ENCODE measurements around the gene TEDC1.

TEDC1 gene

DNA sequence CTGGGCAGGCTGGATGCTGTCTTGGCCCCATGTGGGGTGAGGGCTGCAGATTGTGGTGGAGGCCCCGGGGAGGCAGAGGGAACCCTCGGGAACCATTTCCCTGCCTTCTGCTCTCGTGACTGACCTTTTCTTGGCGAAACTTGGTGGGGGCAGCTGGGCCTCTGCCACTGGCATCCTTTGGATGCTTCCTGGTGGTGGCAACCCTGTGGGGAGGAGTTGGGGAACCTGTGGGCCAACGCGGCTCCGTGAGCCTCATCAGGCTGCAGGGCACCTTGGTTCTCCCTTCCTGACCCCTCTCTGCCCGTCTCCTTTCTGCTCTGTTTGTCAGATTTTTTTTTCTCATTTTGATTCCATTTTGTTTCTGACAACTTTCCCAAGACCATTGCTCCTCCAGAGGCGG, 49.8 kb downstream of the TEDC1 start:
- H3K4me1 ChIP-seq (ENCODE audit: control insufficient read depth, insufficient read depth, low read length), result no peaks in the 10 kb centered on the region
- POLR2A ChIA-PET, result no interaction called here
- H3K9me3 ChIP-seq (ENCODE audit: control insufficient read depth, insufficient read depth, low read depth, low read length), result no peaks in the 10 kb centered on the region
- H3K27ac ChIP-seq (ENCODE audit: extremely low read depth, low read depth, low read length), result no peak overlapping the region
- no peak overlapping the region for H3K4me3 ChIP-seq (ENCODE audit: low read depth, low read length)
- CTCF ChIA-PET, result no interaction called here
- H3K36me3 ChIP-seq (ENCODE audit: control insufficient read depth in 2 of 2, insufficient read depth in 1 of 2, low read length in 2 of 2), result no peaks in the 10 kb centered on the region
- TF ChIP-seq ZNF239 (tag by site-specific recombination; IDR thresholded peaks at IDR 0.05) (no peak), ZNF658 (tag by site-specific recombination; IDR thresholded peaks at IDR 0.05) (no peak), ZNF701 (tag by site-specific recombination; IDR thresholded peaks at IDR 0.05) (no peak), ZBTB1 (tag by site-specific recombination; IDR thresholded peaks at IDR 0.05) (no peak), ZFP3 (tag by site-specific recombination; IDR thresholded peaks at IDR 0.05; ENCODE audit: low read depth) (no peak), HOXA7 (CRISPR knock-in tag; IDR thresholded peaks at IDR 0.05; ENCODE audit: borderline replicate concordance) (no peak)
- TF ChIP-seq, protein P1, sequence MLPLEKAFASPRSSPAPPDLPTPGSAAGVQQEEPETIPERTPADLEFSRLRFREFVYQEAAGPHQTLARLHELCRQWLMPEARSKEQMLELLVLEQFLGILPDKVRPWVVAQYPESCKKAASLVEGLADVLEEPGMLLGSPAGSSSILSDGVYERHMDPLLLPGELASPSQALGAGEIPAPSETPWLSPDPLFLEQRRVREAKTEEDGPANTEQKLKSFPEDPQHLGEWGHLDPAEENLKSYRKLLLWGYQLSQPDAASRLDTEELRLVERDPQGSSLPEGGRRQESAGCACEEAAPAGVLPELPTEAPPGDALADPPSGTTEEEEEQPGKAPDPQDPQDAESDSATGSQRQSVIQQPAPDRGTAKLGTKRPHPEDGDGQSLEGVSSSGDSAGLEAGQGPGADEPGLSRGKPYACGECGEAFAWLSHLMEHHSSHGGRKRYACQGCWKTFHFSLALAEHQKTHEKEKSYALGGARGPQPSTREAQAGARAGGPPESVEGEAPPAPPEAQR (tag by site-specific recombination; IDR thresholded peaks at IDR 0.05), result no peak
- TF ChIP-seq, protein P2, sequence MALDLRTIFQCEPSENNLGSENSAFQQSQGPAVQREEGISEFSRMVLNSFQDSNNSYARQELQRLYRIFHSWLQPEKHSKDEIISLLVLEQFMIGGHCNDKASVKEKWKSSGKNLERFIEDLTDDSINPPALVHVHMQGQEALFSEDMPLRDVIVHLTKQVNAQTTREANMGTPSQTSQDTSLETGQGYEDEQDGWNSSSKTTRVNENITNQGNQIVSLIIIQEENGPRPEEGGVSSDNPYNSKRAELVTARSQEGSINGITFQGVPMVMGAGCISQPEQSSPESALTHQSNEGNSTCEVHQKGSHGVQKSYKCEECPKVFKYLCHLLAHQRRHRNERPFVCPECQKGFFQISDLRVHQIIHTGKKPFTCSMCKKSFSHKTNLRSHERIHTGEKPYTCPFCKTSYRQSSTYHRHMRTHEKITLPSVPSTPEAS (tag by site-specific recombination; IDR thresholded peaks at IDR 0.05), result no peak
- TF ChIP-seq, protein P3, sequence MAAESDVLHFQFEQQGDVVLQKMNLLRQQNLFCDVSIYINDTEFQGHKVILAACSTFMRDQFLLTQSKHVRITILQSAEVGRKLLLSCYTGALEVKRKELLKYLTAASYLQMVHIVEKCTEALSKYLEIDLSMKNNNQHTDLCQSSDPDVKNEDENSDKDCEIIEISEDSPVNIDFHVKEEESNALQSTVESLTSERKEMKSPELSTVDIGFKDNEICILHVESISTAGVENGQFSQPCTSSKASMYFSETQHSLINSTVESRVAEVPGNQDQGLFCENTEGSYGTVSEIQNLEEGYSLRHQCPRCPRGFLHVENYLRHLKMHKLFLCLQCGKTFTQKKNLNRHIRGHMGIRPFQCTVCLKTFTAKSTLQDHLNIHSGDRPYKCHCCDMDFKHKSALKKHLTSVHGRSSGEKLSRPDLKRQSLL (tag by site-specific recombination; IDR thresholded peaks at IDR 0.05), result no peak
- TF ChIP-seq, protein P4, sequence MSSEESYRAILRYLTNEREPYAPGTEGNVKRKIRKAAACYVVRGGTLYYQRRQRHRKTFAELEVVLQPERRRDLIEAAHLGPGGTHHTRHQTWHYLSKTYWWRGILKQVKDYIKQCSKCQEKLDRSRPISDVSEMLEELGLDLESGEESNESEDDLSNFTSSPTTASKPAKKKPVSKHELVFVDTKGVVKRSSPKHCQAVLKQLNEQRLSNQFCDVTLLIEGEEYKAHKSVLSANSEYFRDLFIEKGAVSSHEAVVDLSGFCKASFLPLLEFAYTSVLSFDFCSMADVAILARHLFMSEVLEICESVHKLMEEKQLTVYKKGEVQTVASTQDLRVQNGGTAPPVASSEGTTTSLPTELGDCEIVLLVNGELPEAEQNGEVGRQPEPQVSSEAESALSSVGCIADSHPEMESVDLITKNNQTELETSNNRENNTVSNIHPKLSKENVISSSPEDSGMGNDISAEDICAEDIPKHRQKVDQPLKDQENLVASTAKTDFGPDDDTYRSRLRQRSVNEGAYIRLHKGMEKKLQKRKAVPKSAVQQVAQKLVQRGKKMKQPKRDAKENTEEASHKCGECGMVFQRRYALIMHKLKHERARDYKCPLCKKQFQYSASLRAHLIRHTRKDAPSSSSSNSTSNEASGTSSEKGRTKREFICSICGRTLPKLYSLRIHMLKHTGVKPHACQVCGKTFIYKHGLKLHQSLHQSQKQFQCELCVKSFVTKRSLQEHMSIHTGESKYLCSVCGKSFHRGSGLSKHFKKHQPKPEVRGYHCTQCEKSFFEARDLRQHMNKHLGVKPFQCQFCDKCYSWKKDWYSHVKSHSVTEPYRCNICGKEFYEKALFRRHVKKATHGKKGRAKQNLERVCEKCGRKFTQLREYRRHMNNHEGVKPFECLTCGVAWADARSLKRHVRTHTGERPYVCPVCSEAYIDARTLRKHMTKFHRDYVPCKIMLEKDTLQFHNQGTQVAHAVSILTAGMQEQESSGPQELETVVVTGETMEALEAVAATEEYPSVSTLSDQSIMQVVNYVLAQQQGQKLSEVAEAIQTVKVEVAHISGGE (tag by site-specific recombination; conservative IDR thresholded peaks at IDR 0.05; ENCODE audit: low read depth), result no peak
- TF ChIP-seq, protein P5, sequence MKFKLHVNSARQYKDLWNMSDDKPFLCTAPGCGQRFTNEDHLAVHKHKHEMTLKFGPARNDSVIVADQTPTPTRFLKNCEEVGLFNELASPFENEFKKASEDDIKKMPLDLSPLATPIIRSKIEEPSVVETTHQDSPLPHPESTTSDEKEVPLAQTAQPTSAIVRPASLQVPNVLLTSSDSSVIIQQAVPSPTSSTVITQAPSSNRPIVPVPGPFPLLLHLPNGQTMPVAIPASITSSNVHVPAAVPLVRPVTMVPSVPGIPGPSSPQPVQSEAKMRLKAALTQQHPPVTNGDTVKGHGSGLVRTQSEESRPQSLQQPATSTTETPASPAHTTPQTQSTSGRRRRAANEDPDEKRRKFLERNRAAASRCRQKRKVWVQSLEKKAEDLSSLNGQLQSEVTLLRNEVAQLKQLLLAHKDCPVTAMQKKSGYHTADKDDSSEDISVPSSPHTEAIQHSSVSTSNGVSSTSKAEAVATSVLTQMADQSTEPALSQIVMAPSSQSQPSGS (tag by site-specific recombination; IDR thresholded peaks at IDR 0.05; ENCODE audit: low read depth), result no peak

DNA sequence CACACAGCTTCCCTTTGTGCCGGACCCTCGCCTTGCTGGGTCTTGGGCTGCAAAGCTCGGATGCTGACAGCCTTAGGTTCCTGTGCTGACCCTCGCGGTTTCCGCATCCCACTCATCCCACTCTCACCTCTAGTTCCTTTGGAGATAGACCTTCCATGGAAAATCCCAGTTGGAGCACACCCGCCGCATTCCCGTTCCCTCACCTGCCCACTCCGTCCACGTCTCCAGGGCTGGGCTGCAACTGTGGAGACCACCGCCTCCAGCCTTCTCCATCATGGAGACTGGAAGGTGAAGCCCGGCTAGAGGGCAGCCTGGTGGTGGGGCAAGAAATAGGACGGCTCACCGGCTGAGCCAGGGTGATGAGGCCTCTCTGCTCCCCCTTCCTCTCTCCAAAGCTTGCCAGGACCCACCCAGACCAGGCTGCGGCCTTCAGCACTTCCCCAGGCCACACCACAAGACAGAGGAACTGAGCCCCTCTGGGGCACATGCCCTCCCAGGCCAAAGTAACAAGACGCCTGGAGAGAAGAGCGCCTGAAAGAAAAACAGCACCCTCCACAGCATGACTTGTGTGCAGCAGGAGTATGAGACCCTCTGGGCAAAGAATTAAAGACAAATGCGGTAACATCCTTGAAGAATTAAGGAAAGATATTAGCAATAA, 50.3 kb downstream of the TEDC1 start:
- no peak overlapping the region for H3K4me3 ChIP-seq (ENCODE audit: low read depth, low read length)
- ChIA-PET CTCF (no interaction called here), POLR2A (no interaction called here)
- no peaks in the 10 kb centered on the region for H3K36me3 ChIP-seq (ENCODE audit: control insufficient read depth in 2 of 2, insufficient read depth in 1 of 2, low read length in 2 of 2)
- no peaks in the 10 kb centered on the region for H3K4me1 ChIP-seq (ENCODE audit: control insufficient read depth, insufficient read depth, low read length)
- H3K9me3 ChIP-seq (ENCODE audit: control insufficient read depth, insufficient read depth, low read depth, low read length), result no peaks in the 10 kb centered on the region
- H3K27ac ChIP-seq (ENCODE audit: extremely low read depth, low read depth, low read length), result no peak overlapping the region
- TF ChIP-seq ZNF366 (tag by site-specific recombination; conservative IDR thresholded peaks at IDR 0.05), result no peak
- TF ChIP-seq, protein P6, sequence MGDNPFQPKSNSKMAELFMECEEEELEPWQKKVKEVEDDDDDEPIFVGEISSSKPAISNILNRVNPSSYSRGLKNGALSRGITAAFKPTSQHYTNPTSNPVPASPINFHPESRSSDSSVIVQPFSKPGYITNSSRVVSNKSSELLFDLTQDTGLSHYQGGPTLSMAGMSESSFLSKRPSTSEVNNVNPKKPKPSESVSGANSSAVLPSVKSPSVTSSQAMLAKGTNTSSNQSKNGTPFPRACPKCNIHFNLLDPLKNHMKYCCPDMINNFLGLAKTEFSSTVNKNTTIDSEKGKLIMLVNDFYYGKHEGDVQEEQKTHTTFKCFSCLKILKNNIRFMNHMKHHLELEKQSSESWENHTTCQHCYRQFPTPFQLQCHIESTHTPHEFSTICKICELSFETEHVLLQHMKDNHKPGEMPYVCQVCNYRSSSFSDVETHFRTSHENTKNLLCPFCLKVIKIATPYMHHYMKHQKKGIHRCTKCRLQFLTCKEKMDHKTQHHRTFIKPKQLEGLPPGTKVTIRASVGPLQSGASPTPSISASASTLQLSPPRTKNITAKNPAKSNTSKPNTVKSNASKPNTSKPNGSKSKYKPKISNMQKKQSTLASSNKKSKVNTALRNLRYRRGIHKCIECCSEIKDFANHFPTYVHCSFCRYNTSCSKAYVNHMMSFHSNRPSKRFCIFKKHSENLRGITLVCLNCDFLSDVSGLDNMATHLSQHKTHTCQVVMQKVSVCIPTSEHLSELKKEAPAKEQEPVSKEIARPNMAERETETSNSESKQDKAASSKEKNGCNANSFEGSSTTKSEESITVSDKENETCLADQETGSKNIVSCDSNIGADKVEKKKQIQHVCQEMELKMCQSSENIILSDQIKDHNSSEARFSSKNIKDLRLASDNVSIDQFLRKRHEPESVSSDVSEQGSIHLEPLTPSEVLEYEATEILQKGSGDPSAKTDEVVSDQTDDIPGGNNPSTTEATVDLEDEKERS (tag by site-specific recombination; IDR thresholded peaks at IDR 0.05), result no peak
- no peak for TF ChIP-seq ZNF214 (tag by site-specific recombination; IDR thresholded peaks at IDR 0.05; ENCODE audit: borderline replicate concordance)
- no peak for TF ChIP-seq ZNF664 (tag by site-specific recombination; IDR thresholded peaks at IDR 0.05)
- no peak for TF ChIP-seq ZNF324 (tag by site-specific recombination; IDR thresholded peaks at IDR 0.05)
- no peak for TF ChIP-seq SP2 (tag by site-specific recombination; IDR thresholded peaks at IDR 0.05)
- TF ChIP-seq, protein P7, sequence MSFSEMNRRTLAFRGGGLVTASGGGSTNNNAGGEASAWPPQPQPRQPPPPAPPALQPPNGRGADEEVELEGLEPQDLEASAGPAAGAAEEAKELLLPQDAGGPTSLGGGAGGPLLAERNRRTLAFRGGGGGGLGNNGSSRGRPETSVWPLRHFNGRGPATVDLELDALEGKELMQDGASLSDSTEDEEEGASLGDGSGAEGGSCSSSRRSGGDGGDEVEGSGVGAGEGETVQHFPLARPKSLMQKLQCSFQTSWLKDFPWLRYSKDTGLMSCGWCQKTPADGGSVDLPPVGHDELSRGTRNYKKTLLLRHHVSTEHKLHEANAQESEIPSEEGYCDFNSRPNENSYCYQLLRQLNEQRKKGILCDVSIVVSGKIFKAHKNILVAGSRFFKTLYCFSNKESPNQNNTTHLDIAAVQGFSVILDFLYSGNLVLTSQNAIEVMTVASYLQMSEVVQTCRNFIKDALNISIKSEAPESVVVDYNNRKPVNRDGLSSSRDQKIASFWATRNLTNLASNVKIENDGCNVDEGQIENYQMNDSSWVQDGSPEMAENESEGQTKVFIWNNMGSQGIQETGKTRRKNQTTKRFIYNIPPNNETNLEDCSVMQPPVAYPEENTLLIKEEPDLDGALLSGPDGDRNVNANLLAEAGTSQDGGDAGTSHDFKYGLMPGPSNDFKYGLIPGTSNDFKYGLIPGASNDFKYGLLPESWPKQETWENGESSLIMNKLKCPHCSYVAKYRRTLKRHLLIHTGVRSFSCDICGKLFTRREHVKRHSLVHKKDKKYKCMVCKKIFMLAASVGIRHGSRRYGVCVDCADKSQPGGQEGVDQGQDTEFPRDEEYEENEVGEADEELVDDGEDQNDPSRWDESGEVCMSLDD (tag by site-specific recombination; IDR thresholded peaks at IDR 0.05), result no peak
- no peak for TF ChIP-seq ZNF23 (tag by site-specific recombination; IDR thresholded peaks at IDR 0.05; ENCODE audit: borderline replicate concordance)
- no peak for TF ChIP-seq ZNF660 (tag by site-specific recombination; IDR thresholded peaks at IDR 0.05)
